K562 (cell line): ENCODE data around the gene TP53TG5. TPM values are rescaled to one million over a fixed set of nuclear protein-coding genes. Genes with fewer than 3 reads are reported as not detected.
A peak's percentile ranks its signal among the peaks of the same experiment; 100 is the strongest.

Experiments
- ADNP ChIP-seq: fragments of 200-800 bp; sonication (Bioruptor generic); IDR thresholded peaks from 2 replicates; pipeline ENCODE4 v1.6.1; 2016; ENCODE audit warnings: missing genetic modification characterization, missing compliant biosample characterization
- BCOR ChIP-seq: fragments of 450-650 bp; IDR thresholded peaks from 2 replicates; pipeline ENCODE4 v1.6.1; 2016
- CAMTA2 ChIP-seq: fragments of 250-450 bp; sonication (Bioruptor Pico); conservative IDR thresholded peaks from 2 replicates; pipeline ENCODE4 v1.5.1; 2022
- CBFA2T3 ChIP-seq: fragments of 450-650 bp; IDR thresholded peaks from 2 replicates; pipeline ENCODE4 v1.6.1; 2017
- CBX3 ChIP-seq, 2 experiments: IDR thresholded peaks; 1 replicate in 1 of 2; 2 replicates in 1 of 2; pipeline ENCODE4 v1.6.1; 2012; ENCODE audit warnings: inconsistent platforms in 2 of 2, low read length in 2 of 2, borderline replicate concordance in 1 of 2, control low read depth in 1 of 2
- GTF2E2 ChIP-seq: fragments of 200-800 bp; sonication (Bioruptor generic); IDR thresholded peaks from 2 replicates; pipeline ENCODE4 v1.6.1; 2016; ENCODE audit warnings: missing genetic modification characterization, missing compliant biosample characterization
- HDGF ChIP-seq: fragments of 450-650 bp; IDR thresholded peaks from 2 replicates; pipeline ENCODE4 v1.6.1; 2016
- L3MBTL2 ChIP-seq: fragments of 450-650 bp; IDR thresholded peaks from 2 replicates; pipeline ENCODE4 v1.6.1; 2016; ENCODE audit warnings: mild to moderate bottlenecking, moderate library complexity
- MCM5 ChIP-seq: fragments of 450-650 bp; IDR thresholded peaks from 2 replicates; pipeline ENCODE4 v1.6.1; 2016; ENCODE audit warnings: low read depth
- NFE2L1 ChIP-seq: fragments of 450-650 bp; IDR thresholded peaks from 2 replicates; pipeline ENCODE4 v1.6.1; 2016; ENCODE audit warnings: missing genetic modification characterization, low read depth, mild to moderate bottlenecking, missing compliant biosample characterization, moderate library complexity, borderline replicate concordance
- NR2C2 ChIP-seq, 2 experiments: fragments of 200-800 bp in 1 of 2; sonication (Bioruptor generic) in 1 of 2; sonication (generic) in 1 of 2; formaldehyde crosslinking in 1 of 2; IDR thresholded peaks; 2 replicates each; pipeline versions ENCODE4 v1.6.1 to v1.8.0; 2016 to 2022; ENCODE audit warnings: mild to moderate bottlenecking in 1 of 2, missing compliant biosample characterization in 1 of 2, missing genetic modification characterization in 1 of 2, missing genetic modification reagents in 1 of 2
- RNF2 ChIP-seq: sonication (generic); IDR thresholded peaks from 2 replicates; pipeline ENCODE4 v1.6.1; 2016
- TFE3 ChIP-seq: fragments of 450-650 bp; formaldehyde crosslinking; IDR thresholded peaks from 2 replicates; pipeline ENCODE4 v1.4.0; 2020; ENCODE audit warnings: mild to moderate bottlenecking, mixed read lengths
- ZBTB5 ChIP-seq: fragments of 450-650 bp; IDR thresholded peaks from 2 replicates; pipeline ENCODE4 v1.6.1; 2017; ENCODE audit warnings: antibody characterized with exemption
- ZHX1 ChIP-seq: fragments of 150-350 bp; conservative IDR thresholded peaks from 2 replicates; pipeline ENCODE4 v1.6.1; 2014; ENCODE audit warnings: low read length
- ZNF175 ChIP-seq: fragments of 200-800 bp; sonication (Bioruptor generic); IDR thresholded peaks from 2 replicates; pipeline ENCODE4 v1.6.1; 2016; ENCODE audit warnings: low read depth, mild to moderate bottlenecking, missing genetic modification characterization, missing compliant biosample characterization
- ZNF184 ChIP-seq: sonication (generic); formaldehyde crosslinking; IDR thresholded peaks from 2 replicates; pipeline ENCODE4 v1.5.0; 2020; ENCODE audit warnings: missing genetic modification reagents
- ZNF197 ChIP-seq: fragments of 200-800 bp; sonication (Bioruptor generic); IDR thresholded peaks from 2 replicates; pipeline ENCODE4 v1.6.1; 2016; ENCODE audit warnings: low read depth, missing genetic modification characterization, missing compliant biosample characterization
- polyA plus RNA-seq, 8 experiments: library from polyadenylated mRNA; depleted of rRNA in 4 of 8; stranded (reverse) in 5 of 8; unstranded in 3 of 8; fragments of >200 nt; fragmentation: Nextera tagmentation in 2 of 8; fragmentation: Illumina TruSeq in 1 of 8; extraction: Ambion mirVana in 2 of 8; extraction: Trizol in 1 of 8; gene quantifications; 2 replicates each; pipeline versions ENCODE4 v1.2.1 to v1.2.3, GENCODE V29; 2011 to 2014; ENCODE audit warnings: inconsistent platforms in 1 of 8, missing spikeins in 1 of 8
- total RNA-seq, 7 experiments: library from RNA; depleted of rRNA in 6 of 7; stranded (reverse); fragments of >200 nt in 6 of 7; fragmentation: Illumina TruSeq in 2 of 7; extraction: Trizol in 2 of 7; gene quantifications; 2 replicates each; pipeline versions ENCODE4 v1.2.1 to v1.2.3, GENCODE V29; 2011 to 2021; ENCODE audit warnings: low replicate concordance in 1 of 7
- TF ChIP-seq, protein P1 (sequence below): fragments of 450-650 bp; conservative IDR thresholded peaks from 2 replicates; pipeline ENCODE4 v1.6.1; 2016; ENCODE audit warnings: missing genetic modification characterization, low read depth, mild to moderate bottlenecking, control low read depth, missing compliant biosample characterization

TP53TG5 gene
- total and polyA plus RNA-seq, 9 of the 15 experiments (the other 6 are each of a cell fraction or from before 2014, with no cell fraction given), result 0.04 to 0.05 (median 0.04) TPM; not detected in 6

DNA sequence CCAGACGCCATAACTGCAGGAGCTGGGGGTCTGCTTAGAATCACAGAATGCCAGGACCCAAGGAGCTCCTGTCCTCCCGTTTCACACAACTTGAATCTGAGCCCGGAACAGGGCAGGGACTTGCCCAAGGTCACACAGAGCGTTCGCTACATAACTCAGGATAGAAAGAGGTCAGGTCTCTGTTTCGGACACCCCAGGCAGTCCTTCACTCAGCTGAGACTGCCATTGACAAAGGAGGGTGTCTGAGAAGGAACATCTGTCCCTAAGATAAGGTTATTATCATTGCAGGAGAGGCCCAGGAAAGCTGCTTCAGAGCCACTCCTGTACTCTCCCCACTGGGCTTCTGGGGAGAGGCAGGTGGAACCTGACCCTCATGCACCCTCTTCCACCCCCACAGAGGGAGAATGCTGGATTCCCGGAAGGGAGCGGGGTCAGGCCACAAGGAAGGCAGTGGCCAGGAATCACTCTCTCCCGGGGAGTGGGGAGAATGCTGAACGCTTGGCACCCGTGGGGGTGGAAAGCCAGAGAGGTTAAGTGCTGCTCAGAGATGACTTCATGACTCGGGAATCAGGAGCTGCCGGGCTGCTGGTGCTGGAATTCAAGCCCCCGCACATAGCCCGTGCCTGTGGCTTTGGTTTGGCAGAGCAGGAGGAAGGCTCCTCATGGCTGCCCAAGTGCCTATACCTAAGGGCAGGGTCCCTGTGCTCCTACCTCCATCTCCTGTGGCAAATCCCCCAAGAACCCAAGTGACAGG is 40.6 kb downstream of the TP53TG5 start (continued):
- TF ChIP-seq, protein P1, sequence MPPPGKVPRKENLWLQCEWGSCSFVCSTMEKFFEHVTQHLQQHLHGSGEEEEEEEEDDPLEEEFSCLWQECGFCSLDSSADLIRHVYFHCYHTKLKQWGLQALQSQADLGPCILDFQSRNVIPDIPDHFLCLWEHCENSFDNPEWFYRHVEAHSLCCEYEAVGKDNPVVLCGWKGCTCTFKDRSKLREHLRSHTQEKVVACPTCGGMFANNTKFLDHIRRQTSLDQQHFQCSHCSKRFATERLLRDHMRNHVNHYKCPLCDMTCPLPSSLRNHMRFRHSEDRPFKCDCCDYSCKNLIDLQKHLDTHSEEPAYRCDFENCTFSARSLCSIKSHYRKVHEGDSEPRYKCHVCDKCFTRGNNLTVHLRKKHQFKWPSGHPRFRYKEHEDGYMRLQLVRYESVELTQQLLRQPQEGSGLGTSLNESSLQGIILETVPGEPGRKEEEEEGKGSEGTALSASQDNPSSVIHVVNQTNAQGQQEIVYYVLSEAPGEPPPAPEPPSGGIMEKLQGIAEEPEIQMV, result no peak
- TF ChIP-seq GTF2E2 (tag), result no peak
- no peak for TF ChIP-seq NFE2L1
- TF ChIP-seq MCM5, result no peak
- TF ChIP-seq ADNP (tag), result no peak
- no peak for TF ChIP-seq HDGF
- no peak for TF ChIP-seq CAMTA2
- TF ChIP-seq RNF2, result 0 out of 2 replicates have a peak, but pooled peaks have one; percentile 45
- TF ChIP-seq TFE3, result no peak
- no peak for TF ChIP-seq ZNF197 (CRISPR knock-in tag)
- TF ChIP-seq ZHX1, result no peak
- no peak for TF ChIP-seq ZNF175 (CRISPR knock-in tag)
- no peak for TF ChIP-seq L3MBTL2
- peak in 1 of 2 experiments; percentile 35; a peak in 1 of 3 replicates for TF ChIP-seq CBX3 (IDR thresholded peaks at IDR 0.05; ENCODE audit: borderline replicate concordance in 1 of 2, low read length in 2 of 2)
- no peak for TF ChIP-seq NR2C2 (CRISPR knock-in tag; IDR thresholded peaks at IDR 0.05)
- TF ChIP-seq NR2C2 (tag; IDR thresholded peaks at IDR 0.05), result peak; percentile 58
- peak; percentile 52 for TF ChIP-seq BCOR
- TF ChIP-seq ZNF184 (CRISPR knock-in tag), result no peak
- TF ChIP-seq CBFA2T3, result peak; percentile 94
- no peak for TF ChIP-seq ZBTB5
